T-cell (primary cell): ENCODE data around the gene SOCS6. TPM values are rescaled to one million over a fixed set of nuclear protein-coding genes. Genes with fewer than 3 reads are reported as not detected.
"Not testable (repeated sequence)": the region's sequence is repeated elsewhere in the genome, so short reads cannot be mapped to it uniquely, and the experiment has no call there.

Experiments used
- ATAC-seq, 4 experiments: fragments of 200-7000 bp in 3 of 4; fragments of 150-1000 bp in 1 of 4; cut with Tn5 transposase; replicated peaks in 1 of 4; 1 replicate in 3 of 4; 2 replicates in 1 of 4; pipeline ENCODE4 v1.10.0; 2021; ENCODE audit warnings: moderate library complexity in 3 of 4, mild to moderate bottlenecking in 2 of 4, moderate number of reproducible peaks in 1 of 4
- CTCF ChIA-PET, 2 donors: fragments of 300-600 bp; sonication (Branson Sonifier 250); formaldehyde crosslinking; loops; one replicate each; lab custom pipeline; 2022; ENCODE audit warnings: antibody characterized with exemption in 2 of 2; lab: Charles Lee
- POLR2A ChIA-PET, 2 donors: fragments of 300-600 bp; sonication (Branson Sonifier 250); formaldehyde crosslinking; loops; one replicate each; lab custom pipeline; 2022; ENCODE audit warnings: antibody characterized with exemption in 2 of 2; lab: Charles Lee
- DNase-seq, 35 experiments: peaks; one replicate each; pipeline versions ENCODE4 v3.0.0 to v3.0.0-alpha.2; 2013 to 2023
- H3K27ac ChIP-seq: one replicate; pipeline ENCODE4 v1.5.1; 2013; ENCODE audit warnings: low read length
- H3K27me3 ChIP-seq, 2 experiments: replicated peaks in 1 of 2; 1 replicate in 1 of 2; 2 replicates in 1 of 2; pipeline versions ENCODE4 v1.6.1 to v1.7.0; 2013; ENCODE audit warnings: low read length in 1 of 2, mixed read lengths in 1 of 2; ENCODE audit not compliant: control insufficient read depth in 2 of 2, insufficient read depth in 2 of 2; ENCODE audit errors: extremely low read depth in 1 of 2
- H3K36me3 ChIP-seq, 2 donors: 1 replicate in 1 of 2; 2 replicates in 1 of 2; pipeline versions ENCODE4 v1.6.1 to v1.7.0; 2013; ENCODE audit warnings: low read length in 1 of 2; ENCODE audit not compliant: control insufficient read depth in 2 of 2, insufficient read depth in 1 of 2; ENCODE audit errors: extremely low read depth in 1 of 2
- H3K4me1 ChIP-seq, 2 experiments: 1 replicate in 1 of 2; 2 replicates in 1 of 2; pipeline versions ENCODE4 v1.6.1 to v1.7.0; 2013; ENCODE audit warnings: low read length in 2 of 2, mixed read lengths in 1 of 2; ENCODE audit not compliant: insufficient read depth in 2 of 2, control insufficient read depth in 1 of 2; ENCODE audit errors: extremely low read depth in 1 of 2
- H3K4me3 ChIP-seq, 2 donors: 1 replicate in 1 of 2; 2 replicates in 1 of 2; pipeline versions ENCODE4 v1.5.1 to v1.7.0; 2013; ENCODE audit warnings: mild to moderate bottlenecking in 2 of 2, low read length in 1 of 2, moderate library complexity in 1 of 2; ENCODE audit not compliant: control insufficient read depth in 1 of 2; ENCODE audit errors: extremely low read depth in 1 of 2
- H3K9me3 ChIP-seq: 2 replicates; pipeline ENCODE4 v1.7.0; 2013
- H3K27ac Mint-ChIP-seq, 2 donors: one replicate each; pipeline ENCODE4 v1.8.0; 2020 to 2021; ENCODE audit warnings: mild to moderate bottlenecking in 2 of 2, mixed read lengths in 2 of 2
- H3K27me3 Mint-ChIP-seq, 2 donors: one replicate each; pipeline ENCODE4 v1.8.0; 2021 to 2022; ENCODE audit warnings: mixed read lengths in 2 of 2
- H3K36me3 Mint-ChIP-seq: one replicate; pipeline ENCODE4 v1.8.0; 2021; ENCODE audit warnings: mixed read lengths
- H3K4me1 Mint-ChIP-seq, 3 donors: one replicate each; pipeline ENCODE4 v1.8.0; 2020 to 2022; ENCODE audit warnings: mixed read lengths in 3 of 3, mild to moderate bottlenecking in 1 of 3
- H3K4me3 Mint-ChIP-seq, 3 donors: one replicate each; pipeline ENCODE4 v1.8.0; 2020 to 2022; ENCODE audit warnings: mild to moderate bottlenecking in 3 of 3, mixed read lengths in 3 of 3, moderate library complexity in 3 of 3
- H3K9me3 Mint-ChIP-seq, 3 donors: one replicate each; pipeline ENCODE4 v1.8.0; 2020 to 2022; ENCODE audit warnings: mixed read lengths in 3 of 3
- WGBS: methylation state at CpG from one replicate; pipeline ENCODE4 v1.1.5; 2013; ENCODE audit warnings: missing lambda C conversion rate; ENCODE audit not compliant: insufficient coverage; 5-methylcytosine and 5-hydroxymethylcytosine counted together
- total RNA-seq, 35 experiments: library from RNA in 6 of 35; stranded (reverse) in 6 of 35; fragments of 120-200 nt in 1 of 35; gene quantifications; one replicate each; pipeline versions ENCODE4 v1.2.1 to v1.2.4 and lab custom pipeline; 2013 to 2026

Gene SOCS6
- total RNA-seq, 5 donors from 2014 or later (not counting 1 experiment from before 2014, with no cell fraction given), result 0.30 to 2.1 (median 1.3) TPM

DNA sequence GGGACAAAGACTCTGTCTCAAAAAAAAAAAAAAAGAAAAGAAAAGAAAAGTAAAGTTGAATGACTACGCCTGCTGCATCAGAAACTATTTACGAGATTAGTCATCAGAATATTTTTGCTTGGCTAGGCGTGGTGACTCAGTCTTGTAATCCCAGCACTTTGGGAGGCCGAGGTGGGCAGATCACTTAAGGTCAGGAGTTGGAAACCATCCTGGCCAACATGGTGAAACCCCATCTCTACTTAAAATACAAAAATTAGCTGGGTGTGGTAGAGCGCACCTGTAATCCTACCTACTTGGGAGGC is 69.2 kb downstream of the SOCS6 start:
- POLR2A ChIA-PET, DNase-seq, H3K27ac Mint-ChIP-seq, H3K9me3 Mint-ChIP-seq, H3K27me3 ChIP-seq, H3K4me1 ChIP-seq, H3K36me3 Mint-ChIP-seq, H3K4me3 Mint-ChIP-seq, H3K27me3 Mint-ChIP-seq, H3K4me1 Mint-ChIP-seq, ATAC-seq, H3K4me3 ChIP-seq, H3K27ac ChIP-seq, H3K36me3 ChIP-seq, H3K9me3 ChIP-seq: not testable (repeated sequence)
- 50% methylated on average over 2 of the region's 5 CpGs for WGBS
- CTCF ChIA-PET, result interaction anchor here in 1 of 2 donors (0.5 kb wide), 1 partner anchor 843 kb away, joined by 3 read pairs; no protein-coding TSS in a partner anchor

DNA sequence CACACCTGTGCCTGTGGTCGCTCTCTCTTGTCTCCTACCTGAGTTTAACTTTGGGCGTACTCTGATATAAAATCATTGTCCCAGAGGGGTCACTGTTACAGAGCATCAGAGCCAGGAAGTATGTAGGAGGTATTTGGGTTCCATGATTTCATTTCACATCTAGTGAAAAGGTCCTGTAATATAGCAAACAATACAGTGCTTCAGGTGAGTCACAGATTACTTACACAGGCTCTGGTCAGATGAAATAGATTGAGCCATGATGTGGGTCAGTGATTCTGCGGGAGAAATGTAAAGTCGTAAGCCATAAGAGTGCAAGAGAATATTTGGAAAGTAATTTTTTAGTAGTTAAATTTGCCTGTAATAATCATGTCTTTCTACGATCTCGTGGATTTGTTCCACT is 70.2 kb downstream of the SOCS6 start:
- Mint-ChIP-seq H3K36me3 (no peaks in the 10 kb centered on the region), H3K4me3 (no peak overlapping the region), H3K27me3 (no peaks in the 10 kb centered on the region), H3K4me1 (no peaks in the 10 kb centered on the region), H3K27ac (no peak overlapping the region), H3K9me3 (no peaks in the 10 kb centered on the region)
- Histone ChIP-seq H3K4me3 (no peak overlapping the region), H3K36me3 (no peaks in the 10 kb centered on the region), H3K27ac (no peak overlapping the region), H3K9me3 (no peaks in the 10 kb centered on the region), H3K4me1 (no peaks in the 10 kb centered on the region), H3K27me3 (no peaks in the 10 kb centered on the region)
- ChIA-PET CTCF (no interaction called here), POLR2A (no interaction called here)
- ATAC-seq (no peak), DNase-seq (no peak)
- WGBS, result 86% methylated on average over 2 of the region's 6 CpGs

DNA sequence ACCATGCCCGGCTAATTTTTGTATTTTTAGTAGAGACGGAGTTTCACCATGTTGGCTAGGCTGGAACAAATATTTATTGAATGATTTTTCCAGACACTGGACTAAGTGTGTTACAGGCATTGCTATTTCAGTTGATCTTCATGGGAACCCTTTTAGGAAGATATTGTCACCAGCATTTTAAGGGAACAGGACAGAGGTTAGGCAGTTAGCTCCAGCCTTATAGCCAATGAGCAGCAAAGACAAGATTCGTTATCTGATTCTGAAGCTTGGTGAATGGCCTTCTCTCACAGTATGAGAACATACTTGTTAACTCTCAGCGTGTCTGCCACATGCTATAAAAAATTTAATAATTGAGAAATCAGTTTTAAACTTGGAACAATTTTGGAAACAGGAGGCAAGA is 73.4 kb downstream of the SOCS6 start:
- Histone ChIP-seq H3K27me3 (no peaks in the 10 kb centered on the region), H3K4me1 (no peaks in the 10 kb centered on the region), H3K27ac (no peak overlapping the region), H3K4me3 (no peak overlapping the region), H3K9me3 (no peaks in the 10 kb centered on the region), H3K36me3 (no peaks in the 10 kb centered on the region)
- no peaks in the 10 kb centered on the region for H3K36me3 Mint-ChIP-seq
- no peaks in the 10 kb centered on the region for H3K9me3 Mint-ChIP-seq
- CTCF ChIA-PET, result no interaction called here
- WGBS, result 68% methylated on average over 2 of the region's 4 CpGs
- H3K4me3 Mint-ChIP-seq, result no peak overlapping the region
- ATAC-seq, result no peak
- POLR2A ChIA-PET, result no interaction called here
- H3K4me1 Mint-ChIP-seq, result no peaks in the 10 kb centered on the region
- no peak for DNase-seq
- H3K27me3 Mint-ChIP-seq, result peaks cover 0 to 7% of the 10 kb centered on the region in 2 donors
- no peak overlapping the region for H3K27ac Mint-ChIP-seq

DNA sequence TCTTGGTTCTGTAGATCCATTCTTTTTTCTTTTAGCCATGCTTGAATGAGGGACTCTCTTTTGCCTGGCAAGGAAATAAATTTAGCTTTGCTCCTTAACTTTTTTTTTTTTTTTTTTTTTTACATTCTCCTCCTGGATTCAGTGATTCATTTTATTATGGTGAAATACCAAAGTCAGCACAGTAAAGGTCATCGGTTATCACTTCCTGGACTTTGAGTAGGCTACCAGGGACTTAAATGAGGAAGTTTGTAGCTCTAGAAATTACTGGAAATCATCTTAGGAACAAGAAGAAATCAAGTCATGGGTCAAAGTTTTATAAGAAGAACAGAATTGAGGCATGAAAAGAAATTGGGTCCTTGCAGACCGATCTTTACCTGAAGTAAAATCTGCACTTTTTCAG is 75.0 kb downstream of the SOCS6 start:
- Mint-ChIP-seq H3K4me3 (no peak overlapping the region), H3K4me1 (no peaks in the 10 kb centered on the region), H3K9me3 (no peaks in the 10 kb centered on the region), H3K36me3 (no peaks in the 10 kb centered on the region), H3K27me3 (peaks cover 4 to 12% of the 10 kb centered on the region in 2 donors), H3K27ac (no peak overlapping the region)
- no peaks in the 10 kb centered on the region for H3K36me3 ChIP-seq
- H3K4me1 ChIP-seq, result no peaks in the 10 kb centered on the region
- 86% methylated on average over 1 of the region's 2 CpGs for WGBS
- ChIA-PET CTCF (no interaction called here), POLR2A (no interaction called here)
- H3K27me3 ChIP-seq, result peaks cover 0 to 2% of the 10 kb centered on the region in 2 experiments
- no peak overlapping the region for H3K27ac ChIP-seq
- DNase-seq (no peak), ATAC-seq (no peak)
- no peaks in the 10 kb centered on the region for H3K9me3 ChIP-seq
- no peak overlapping the region for H3K4me3 ChIP-seq

DNA sequence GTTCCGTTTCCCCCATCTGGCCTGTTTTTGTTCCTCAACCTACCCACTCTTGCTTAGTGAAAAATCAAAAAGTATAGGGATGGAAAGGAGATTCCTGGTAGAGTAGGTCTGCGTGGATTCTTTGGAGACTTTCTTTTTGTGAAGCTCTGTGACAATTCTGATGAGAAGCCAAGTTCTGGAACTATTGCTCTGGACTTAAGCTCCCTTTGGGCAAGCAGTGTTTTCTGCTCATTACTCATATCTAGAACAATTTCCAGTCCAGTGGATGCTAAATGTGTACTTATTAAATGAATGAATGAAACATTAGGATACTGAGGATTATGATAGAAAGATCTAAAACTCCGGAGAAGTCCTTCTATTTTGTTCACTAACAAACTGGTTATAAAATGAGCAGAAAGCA is 76.5 kb downstream of the SOCS6 start:
- Histone ChIP-seq H3K4me1 (no peaks in the 10 kb centered on the region), H3K4me3 (no peak overlapping the region), H3K9me3 (no peaks in the 10 kb centered on the region), H3K36me3 (no peaks in the 10 kb centered on the region), H3K27ac (no peak overlapping the region), H3K27me3 (peaks cover 0 to 2% of the 10 kb centered on the region in 2 experiments)
- DNase-seq (no peak), ATAC-seq (no peak)
- ChIA-PET CTCF (no interaction called here), POLR2A (no interaction called here)
- Mint-ChIP-seq H3K4me3 (no peak overlapping the region), H3K4me1 (no peaks in the 10 kb centered on the region), H3K27ac (no peak overlapping the region), H3K27me3 (peaks cover 8 to 18% of the 10 kb centered on the region in 2 donors), H3K9me3 (no peaks in the 10 kb centered on the region), H3K36me3 (no peaks in the 10 kb centered on the region)
- WGBS, result no CpG with 5 or more reads among the region's 3 CpGs

DNA sequence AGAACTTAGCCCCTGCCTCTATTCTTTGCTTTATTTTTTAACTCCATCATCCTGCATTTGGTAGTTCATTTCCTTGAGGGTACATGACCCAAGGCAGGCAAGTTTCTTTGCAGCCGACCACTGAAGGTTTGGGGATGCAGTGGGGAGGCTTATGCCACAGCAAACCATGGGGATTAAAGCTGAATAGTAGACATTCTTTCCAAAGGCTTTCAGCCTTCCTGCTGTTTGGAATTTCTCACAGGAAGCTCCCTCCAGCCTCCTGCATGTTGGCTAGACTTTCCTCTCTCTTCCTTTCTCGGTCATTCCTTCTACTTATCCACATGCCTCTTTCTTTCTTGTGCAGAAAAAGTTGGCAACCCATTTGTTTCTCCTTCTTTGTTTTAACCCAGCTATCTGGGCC is 77.3 kb downstream of the SOCS6 start:
- ATAC-seq (no peak), DNase-seq (no peak)
- H3K4me1 ChIP-seq, result no peaks in the 10 kb centered on the region
- WGBS, result 25% methylated on average over 1 of the region's 2 CpGs
- no peaks in the 10 kb centered on the region for H3K36me3 ChIP-seq
- ChIA-PET POLR2A (no interaction called here), CTCF (no interaction called here)
- no peak overlapping the region for H3K27ac ChIP-seq
- Mint-ChIP-seq H3K27ac (no peak overlapping the region), H3K9me3 (no peaks in the 10 kb centered on the region), H3K4me1 (no peaks in the 10 kb centered on the region), H3K36me3 (no peaks in the 10 kb centered on the region), H3K27me3 (peaks cover 8 to 18% of the 10 kb centered on the region in 2 donors), H3K4me3 (no peak overlapping the region)
- no peak overlapping the region for H3K4me3 ChIP-seq
- H3K9me3 ChIP-seq, result no peaks in the 10 kb centered on the region
- peaks cover 0 to 2% of the 10 kb centered on the region in 2 experiments for H3K27me3 ChIP-seq

DNA sequence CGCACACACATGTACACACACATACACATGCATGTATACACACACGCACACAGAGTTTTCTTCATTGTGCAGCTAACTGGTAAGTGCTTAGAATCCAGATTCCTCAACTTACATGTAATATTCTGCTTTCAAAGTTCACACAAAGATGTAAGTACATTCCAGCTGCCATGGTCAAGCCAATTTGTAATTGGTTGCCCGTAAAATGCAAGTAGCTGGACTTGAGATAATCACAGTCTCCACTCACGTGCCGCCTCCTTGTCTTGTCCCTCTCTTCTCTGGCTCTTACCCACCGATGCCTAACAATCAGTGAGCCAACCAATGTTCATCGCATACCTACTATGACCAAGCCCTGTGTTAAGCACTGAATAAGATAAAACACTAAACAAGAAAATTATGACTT is 77.8 kb downstream of the SOCS6 start:
- H3K9me3 ChIP-seq, result no peaks in the 10 kb centered on the region
- H3K4me1 ChIP-seq, result no peaks in the 10 kb centered on the region
- DNase-seq (no peak), ATAC-seq (no peak)
- no peaks in the 10 kb centered on the region for H3K36me3 ChIP-seq
- Mint-ChIP-seq H3K4me1 (no peaks in the 10 kb centered on the region), H3K36me3 (no peaks in the 10 kb centered on the region), H3K27ac (no peak overlapping the region), H3K4me3 (no peak overlapping the region), H3K9me3 (no peaks in the 10 kb centered on the region), H3K27me3 (peaks cover 8 to 18% of the 10 kb centered on the region in 2 donors)
- H3K27me3 ChIP-seq, result peaks cover 0 to 2% of the 10 kb centered on the region in 2 experiments
- 93% methylated on average over 3 of the region's 7 CpGs for WGBS
- no peak overlapping the region for H3K4me3 ChIP-seq
- POLR2A ChIA-PET, result no interaction called here
- CTCF ChIA-PET, result no interaction called here
- H3K27ac ChIP-seq, result no peak overlapping the region
